ENCODE measurements around the gene ALDH4A1.

The ALDH4A1 gene

GRCh38 chr1:18903291-18903756 lies 969 bp upstream of the ALDH4A1 start:
- H4K20me1 ChIP-seq (ENCODE audit: insufficient read depth, low read length), result no peaks in the 10 kb centered on the region
- H3F3A ChIP-seq (ENCODE audit: insufficient read depth, low read length), result no peaks in the 10 kb centered on the region
- peak overlapping the region; percentile 92; the same call in 1 of the 2 replicates for H3K9ac ChIP-seq (ENCODE audit: low read length)
- H3K27ac ChIP-seq (ENCODE audit: low read length), result peak overlapping the region; percentile 82; the same call in 1 of the 2 replicates
- TF ChIP-seq CTCF (IDR thresholded peaks at IDR 0.05; ENCODE audit: low read length) (no peak), EZH2 (optimal IDR thresholded peaks at IDR 0.05; ENCODE audit: low read depth, low read length) (no peak), EZH2phosphoT487 (IDR thresholded peaks at IDR 0.05; ENCODE audit: low read length) (no peak)
- no peaks in the 10 kb centered on the region for H3K9me3 ChIP-seq (replicated peaks; ENCODE audit: insufficient read depth, low read length)
- peak overlapping the region; percentile 92 for H3K4me3 ChIP-seq (ENCODE audit: low read length)
- H3K9me2 ChIP-seq (replicated peaks; ENCODE audit: insufficient read depth, low read length), result no peaks in the 10 kb centered on the region
- H3K36me3 ChIP-seq (replicated peaks; ENCODE audit: insufficient read depth, low read length), result no peaks in the 10 kb centered on the region
- no peaks in the 10 kb centered on the region for H3K27me3 ChIP-seq (replicated peaks; ENCODE audit: insufficient read depth, low read length)
- DNase-seq, result no peak
- peak overlapping the region; percentile 74 for H2AFZ ChIP-seq (ENCODE audit: low read length)
- peak overlapping the region; percentile 89 for H3K4me2 ChIP-seq (ENCODE audit: low read depth, low read length)
- H3K4me1 ChIP-seq (ENCODE audit: low read length), result 0 out of 2 replicates have a peak, but pooled peaks cover 6% of the 10 kb centered on the region
- H3K79me2 ChIP-seq (ENCODE audit: low read length), result no peaks in the 10 kb centered on the region

GRCh38 chr1:18901952-18902522 lies 318 bp downstream of the ALDH4A1 start:
- Histone ChIP-seq H3K36me3 (replicated peaks; ENCODE audit: insufficient read depth, low read length) (no peaks in the 10 kb centered on the region), H3K4me2 (ENCODE audit: low read depth, low read length) (peak overlapping the region; percentile 97), H3K4me1 (ENCODE audit: low read length) (0 out of 2 replicates have a peak, but pooled peaks cover 6% of the 10 kb centered on the region), H3F3A (ENCODE audit: insufficient read depth, low read length) (no peaks in the 10 kb centered on the region), H3K79me2 (ENCODE audit: low read length) (no peaks in the 10 kb centered on the region), H3K9me3 (replicated peaks; ENCODE audit: insufficient read depth, low read length) (no peaks in the 10 kb centered on the region), H4K20me1 (ENCODE audit: insufficient read depth, low read length) (no peaks in the 10 kb centered on the region), H3K27me3 (replicated peaks; ENCODE audit: insufficient read depth, low read length) (no peaks in the 10 kb centered on the region), H2AFZ (ENCODE audit: low read length) (peak overlapping the region; percentile 99), H3K9ac (ENCODE audit: low read length) (peak overlapping the region; percentile 92), H3K4me3 (ENCODE audit: low read length) (peak overlapping the region; percentile 92), H3K27ac (ENCODE audit: low read length) (peak overlapping the region; percentile 82; the same call in 1 of the 2 replicates), H3K9me2 (replicated peaks; ENCODE audit: insufficient read depth, low read length) (no peaks in the 10 kb centered on the region)
- TF ChIP-seq EZH2 (optimal IDR thresholded peaks at IDR 0.05; ENCODE audit: low read depth, low read length), result no peak
- no peak for TF ChIP-seq CTCF (IDR thresholded peaks at IDR 0.05; ENCODE audit: low read length)
- no peak for TF ChIP-seq EZH2phosphoT487 (IDR thresholded peaks at IDR 0.05; ENCODE audit: low read length)
- no peak for DNase-seq

- no peak for DNase-seq
- peak overlapping the region; percentile 92; the same call in 1 of the 2 replicates for H3K9ac ChIP-seq (ENCODE audit: low read length)
Observed at GRCh38 chr1:18901147-18901951, 1.0 kb downstream of the ALDH4A1 start.

More at GRCh38 chr1:18901147-18901951, 1.0 kb downstream of the ALDH4A1 start:
- Histone ChIP-seq H4K20me1 (ENCODE audit: insufficient read depth, low read length) (no peaks in the 10 kb centered on the region), H3K36me3 (replicated peaks; ENCODE audit: insufficient read depth, low read length) (no peaks in the 10 kb centered on the region), H3K79me2 (ENCODE audit: low read length) (no peaks in the 10 kb centered on the region), H3K27me3 (replicated peaks; ENCODE audit: insufficient read depth, low read length) (no peaks in the 10 kb centered on the region), H3K4me1 (ENCODE audit: low read length) (0 out of 2 replicates have a peak, but pooled peaks cover 6% of the 10 kb centered on the region), H2AFZ (ENCODE audit: low read length) (peak overlapping the region; percentile 99; the same call in 1 of the 2 replicates), H3K27ac (ENCODE audit: low read length) (no peak overlapping the region), H3K9me2 (replicated peaks; ENCODE audit: insufficient read depth, low read length) (no peaks in the 10 kb centered on the region), H3F3A (ENCODE audit: insufficient read depth, low read length) (no peaks in the 10 kb centered on the region), H3K4me3 (ENCODE audit: low read length) (peak overlapping the region; percentile 92), H3K4me2 (ENCODE audit: low read depth, low read length) (peak overlapping the region; percentile 97; the same call in 1 of the 2 replicates), H3K9me3 (replicated peaks; ENCODE audit: insufficient read depth, low read length) (no peaks in the 10 kb centered on the region)
- no peak for TF ChIP-seq CTCF (IDR thresholded peaks at IDR 0.05; ENCODE audit: low read length)
- TF ChIP-seq EZH2phosphoT487 (IDR thresholded peaks at IDR 0.05; ENCODE audit: low read length), result no peak
- no peak for TF ChIP-seq EZH2 (optimal IDR thresholded peaks at IDR 0.05; ENCODE audit: low read depth, low read length)
